HG02970 (cell line): Measurements from ENCODE around the gene L3MBTL3.
"Not testable (repeated sequence)": the region's sequence is repeated elsewhere in the genome, so short reads cannot be mapped to it uniquely, and the experiment has no call there.

ENCODE experiments used
- ATAC-seq: cut with Tn5 transposase; IDR thresholded peaks from one replicate; pipeline ENCODE4 v1.9.1; 2021; ENCODE audit warnings: mild to moderate bottlenecking, moderate library complexity, moderate number of reproducible peaks; ENCODE audit not compliant: unreplicated experiment, low FRiP score

The L3MBTL3 gene

DNA sequence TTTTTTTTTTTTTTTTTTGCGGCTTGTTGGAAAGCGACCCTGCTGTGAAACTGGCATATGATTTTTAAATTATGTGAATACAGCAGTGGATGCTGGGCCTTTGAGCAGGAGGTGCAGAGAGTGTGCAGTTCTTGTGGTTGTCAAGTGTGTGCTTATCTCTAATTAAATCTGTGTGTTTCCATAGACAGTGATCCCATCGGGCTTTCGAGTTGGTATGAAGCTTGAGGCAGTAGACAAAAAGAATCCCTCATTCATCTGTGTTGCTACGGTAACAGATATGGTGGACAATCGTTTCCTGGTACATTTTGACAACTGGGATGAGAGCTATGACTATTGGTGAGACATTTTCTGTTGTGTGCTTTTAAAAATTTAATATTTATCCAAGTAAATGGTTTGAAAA lies 52.4 kb downstream of the L3MBTL3 start:
- no peak for ATAC-seq

GRCh38 chr6:130075879-130076460 lies 57.6 kb downstream of the L3MBTL3 start:
- ATAC-seq, result no peak

DNA sequence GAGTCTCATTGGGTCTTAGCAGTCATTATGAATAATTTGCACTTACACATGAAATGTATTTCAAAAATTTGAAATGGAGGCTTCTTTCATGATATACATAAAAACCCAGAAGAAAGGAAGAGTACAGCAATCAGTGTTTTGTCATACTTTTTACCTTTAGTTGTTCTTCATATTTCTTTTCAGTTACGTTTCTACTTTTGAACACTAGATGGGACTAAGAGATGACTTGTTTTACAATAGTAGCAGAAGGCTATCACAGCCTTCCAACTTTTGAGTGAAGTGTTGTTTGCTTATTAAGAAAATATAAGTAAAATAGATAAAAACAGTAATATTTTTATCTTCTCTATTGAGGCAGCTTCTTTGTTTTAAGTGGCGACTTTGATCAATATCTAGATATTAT lies 58.1 kb downstream of the L3MBTL3 start:
- no peak for ATAC-seq

DNA sequence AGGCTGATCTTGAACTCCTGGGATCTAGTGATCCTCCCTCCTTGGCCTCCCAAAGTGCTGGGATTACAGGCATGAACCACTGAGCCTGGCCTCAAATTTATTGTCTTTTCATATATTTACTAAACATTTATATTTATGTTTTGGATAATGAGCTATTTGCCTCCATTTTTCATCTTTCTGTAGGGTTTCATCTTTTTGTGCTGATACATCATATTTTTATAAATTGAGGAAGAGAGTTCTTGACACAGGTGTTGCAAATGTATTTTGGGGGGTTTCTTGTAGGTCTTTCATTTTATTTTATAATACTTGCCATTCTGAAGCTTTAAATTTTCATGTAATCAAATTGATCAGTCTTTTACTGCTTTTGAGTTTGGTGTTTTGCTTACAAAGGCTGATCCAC lies 72.4 kb downstream of the L3MBTL3 start:
- ATAC-seq, result no peak

DNA sequence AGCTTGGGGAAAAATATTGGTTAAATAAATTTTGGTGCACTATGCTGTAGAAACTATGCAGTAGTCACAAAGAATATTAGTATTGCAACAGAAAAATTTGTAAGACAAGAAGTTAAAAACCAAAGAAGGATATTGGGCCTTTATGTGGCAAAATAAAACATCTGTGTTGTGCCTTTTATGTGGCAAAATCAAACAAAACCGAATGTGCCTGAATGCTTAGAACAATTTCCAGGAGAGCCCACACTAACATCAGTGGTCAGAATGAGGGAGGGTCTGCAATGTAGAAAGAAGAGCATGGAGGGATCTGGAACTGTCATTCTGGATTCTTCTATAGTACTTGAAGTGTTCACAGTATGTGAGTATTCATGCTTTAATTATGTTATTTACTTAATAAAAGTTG lies 75.2 kb downstream of the L3MBTL3 start:
- ATAC-seq, result no peak

DNA sequence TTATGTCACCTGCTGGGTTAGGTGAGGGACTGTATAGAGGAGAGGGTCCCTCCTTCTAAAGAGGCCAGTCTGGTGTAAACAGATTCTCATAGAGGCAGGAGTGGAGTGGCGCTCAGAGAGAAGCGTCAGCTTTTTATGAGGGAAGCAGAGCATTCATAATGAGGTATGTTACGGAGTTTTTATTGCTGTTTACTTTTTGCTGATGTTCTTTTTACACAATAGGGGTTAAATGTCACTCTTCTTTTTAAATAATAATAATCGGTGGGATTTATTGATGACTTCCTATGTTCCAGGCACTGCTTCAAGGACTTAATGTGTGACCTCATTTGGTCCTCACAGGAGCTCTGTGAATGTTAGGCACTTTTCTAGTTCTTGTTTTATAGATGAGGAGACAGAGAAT lies 79.9 kb downstream of the L3MBTL3 start:
- no peak for ATAC-seq

DNA sequence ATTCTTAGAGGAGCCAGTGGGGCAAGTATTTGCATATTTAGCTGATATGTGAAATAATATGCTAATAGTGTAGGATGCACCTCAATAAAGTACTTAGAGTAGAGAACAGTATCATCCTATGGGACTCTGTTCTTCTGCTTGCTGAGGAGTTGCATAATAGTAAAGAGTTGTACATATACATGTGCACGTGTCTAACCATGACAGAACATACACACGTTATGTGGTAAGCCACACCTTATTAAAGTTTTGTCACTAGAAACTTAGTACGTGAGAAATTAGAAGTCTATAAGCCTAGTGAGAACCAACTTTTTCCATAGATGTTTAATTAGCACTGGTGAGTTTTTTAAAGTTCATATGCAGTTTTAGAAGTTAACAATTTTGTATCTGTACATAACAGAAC lies 80.7 kb downstream of the L3MBTL3 start:
- ATAC-seq, result no peak

- no peak for ATAC-seq
Observed at GRCh38 chr6:130105996-130106704, 87.8 kb downstream of the L3MBTL3 start.

- no peak for ATAC-seq
Observed at GRCh38 chr6:130107710-130108109, 89.3 kb downstream of the L3MBTL3 start.

GRCh38 chr6:130111031-130111430 lies 92.7 kb downstream of the L3MBTL3 start:
- ATAC-seq, result no peak

GRCh38 chr6:130113201-130113710 lies 94.9 kb downstream of the L3MBTL3 start:
- ATAC-seq, result no peak

GRCh38 chr6:130115036-130115435 lies 96.7 kb downstream of the L3MBTL3 start:
- no peak for ATAC-seq

GRCh38 chr6:130116273-130116672 lies 97.9 kb downstream of the L3MBTL3 start:
- ATAC-seq, result no peak

DNA sequence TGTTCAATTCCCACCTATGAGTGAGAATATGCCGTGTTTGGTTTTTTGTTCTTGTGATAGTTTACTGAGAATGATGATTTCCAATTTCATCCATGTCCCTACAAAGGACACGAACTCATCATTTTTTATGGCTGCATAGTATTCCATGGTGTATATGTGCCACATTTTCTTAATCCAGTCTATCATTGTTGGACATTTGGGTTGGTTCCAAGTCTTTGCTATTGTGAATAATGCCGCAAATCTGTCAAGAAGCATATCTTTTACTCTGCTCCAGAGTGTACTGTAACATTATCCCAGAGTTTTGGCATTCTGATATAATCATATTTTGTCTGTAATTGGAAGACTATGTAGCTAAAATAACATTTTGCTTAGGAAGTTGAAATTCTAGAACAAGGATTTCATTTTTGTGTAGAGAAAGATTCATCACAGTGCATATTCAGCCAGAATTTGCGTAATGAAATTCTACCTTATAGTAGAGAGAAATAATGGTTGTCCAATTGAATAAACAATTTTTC lies 98.9 kb downstream of the L3MBTL3 start:
- ATAC-seq, result not testable (repeated sequence)

- ATAC-seq, result no peak
Observed at GRCh38 chr6:130118236-130118635, 99.9 kb downstream of the L3MBTL3 start.

GRCh38 chr6:130119211-130119610 lies 100.8 kb downstream of the L3MBTL3 start:
- ATAC-seq, result no peak

DNA sequence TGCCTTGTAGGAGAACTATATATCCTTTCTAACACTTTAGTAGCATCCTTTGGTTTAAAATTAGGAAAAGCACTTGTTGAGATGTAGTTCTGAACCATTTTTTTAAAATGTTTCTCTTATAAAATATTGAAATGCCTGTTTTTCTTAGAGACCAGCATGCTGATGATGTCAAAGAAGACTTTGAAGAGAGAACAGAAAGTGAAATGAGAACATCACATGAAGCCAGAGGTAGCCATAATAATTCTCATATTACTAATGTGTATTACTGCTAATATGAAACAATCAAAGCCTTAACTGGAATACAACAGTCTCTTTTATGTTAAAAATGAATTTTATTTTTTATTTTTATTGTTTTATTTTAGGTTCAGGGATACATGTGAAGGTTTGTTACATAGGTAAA lies 102.3 kb downstream of the L3MBTL3 start:
- no peak for ATAC-seq

- ATAC-seq, result no peak
Observed at GRCh38 chr6:130122243-130122642, 103.9 kb downstream of the L3MBTL3 start.

DNA sequence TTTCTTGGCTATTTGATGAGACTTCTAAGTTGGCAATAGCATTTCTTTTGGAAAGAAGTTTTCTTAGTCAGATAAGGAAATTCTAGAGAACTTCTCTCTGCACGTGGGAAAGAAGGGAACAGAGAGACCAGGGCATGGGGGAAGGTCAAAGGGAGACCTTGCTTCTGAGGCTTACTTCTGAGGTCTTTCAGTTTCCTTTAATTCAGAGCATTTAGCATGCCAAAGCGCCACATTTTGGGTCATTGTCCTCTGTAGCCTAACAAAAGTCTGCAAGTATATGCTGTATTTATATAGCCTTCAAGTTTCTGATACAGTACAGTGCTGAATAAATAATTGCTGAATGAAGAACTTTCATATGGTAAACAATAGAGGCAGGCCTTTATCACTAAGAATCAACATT lies 108.8 kb downstream of the L3MBTL3 start:
- ATAC-seq, result no peak

- ATAC-seq, result no peak
Observed at GRCh38 chr6:130128326-130128725, 109.9 kb downstream of the L3MBTL3 start.

GRCh38 chr6:130129762-130130246 lies 111.4 kb downstream of the L3MBTL3 start:
- no peak for ATAC-seq

DNA sequence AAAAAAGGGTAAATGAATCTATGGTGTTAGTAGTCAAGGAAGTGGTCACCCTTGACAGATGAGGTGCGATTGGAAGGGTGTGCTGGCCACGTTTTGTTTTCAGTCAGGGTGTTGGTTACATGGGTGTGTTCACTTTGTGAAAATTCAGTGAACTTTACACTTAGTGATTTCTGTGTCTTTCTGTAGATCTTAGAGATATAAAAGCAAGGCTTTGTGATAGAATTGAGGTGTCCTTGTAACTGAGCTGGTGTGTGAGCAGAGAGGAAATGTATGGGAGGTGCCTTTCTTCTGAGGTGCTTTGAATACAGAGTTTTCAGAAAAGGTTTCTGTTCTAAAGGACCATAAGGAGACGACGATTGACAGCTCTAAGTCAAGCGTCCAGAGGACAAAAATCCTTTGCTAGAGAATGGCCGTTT lies 113.9 kb downstream of the L3MBTL3 start:
- ATAC-seq, result peak; percentile 74
